Loucy (cell line): ENCODE data around the gene AP2B1.

Source experiments
- H2AFZ ChIP-seq: fragments of 200-600 bp; sonication (generic); 2 replicates; pipeline ENCODE4 v1.6.0; 2016; ENCODE audit warnings: antibody characterized with exemption, mild to moderate bottlenecking, low read length, moderate library complexity
- H3F3A ChIP-seq: fragments of 200-600 bp; 2 replicates; pipeline ENCODE4 v1.6.0; 2016; ENCODE audit warnings: antibody characterized with exemption, low read depth, mild to moderate bottlenecking
- H3K27me3 ChIP-seq: fragments of 200-600 bp; sonication (generic); 2 replicates; pipeline ENCODE4 v1.6.1; 2014; ENCODE audit warnings: low read length, mild to moderate bottlenecking; ENCODE audit not compliant: insufficient read depth, poor library complexity, severe bottlenecking
- H3K36me3 ChIP-seq: fragments of 200-600 bp; sonication (generic); 2 replicates; pipeline ENCODE4 v1.6.1; 2016; ENCODE audit warnings: low read length; ENCODE audit not compliant: insufficient read depth
- H3K4me1 ChIP-seq: fragments of 200-600 bp; sonication (generic); 2 replicates; pipeline ENCODE4 v1.5.1; 2014; ENCODE audit warnings: low read length, mild to moderate bottlenecking; ENCODE audit not compliant: insufficient read depth, poor library complexity, severe bottlenecking
- H3K4me2 ChIP-seq: fragments of 200-600 bp; sonication (generic); 2 replicates; pipeline ENCODE4 v1.6.0; 2014; ENCODE audit warnings: antibody characterized with exemption, low read length, low read depth, mild to moderate bottlenecking; ENCODE audit not compliant: poor library complexity, severe bottlenecking
- H3K4me3 ChIP-seq: fragments of 200-600 bp; sonication (generic); 2 replicates; pipeline ENCODE4 v1.5.1; 2014; ENCODE audit warnings: low read length, mild to moderate bottlenecking, mixed read lengths; ENCODE audit not compliant: poor library complexity, severe bottlenecking
- H3K79me2 ChIP-seq: fragments of 200-600 bp; sonication (generic); 2 replicates; pipeline ENCODE4 v1.6.1; 2014; ENCODE audit warnings: low read length; ENCODE audit not compliant: insufficient read depth
- H3K9ac ChIP-seq: fragments of 200-600 bp; sonication (generic); 2 replicates; pipeline ENCODE4 v1.6.0; 2014; ENCODE audit warnings: mild to moderate bottlenecking, low read depth, low read length, moderate library complexity; ENCODE audit not compliant: poor library complexity, severe bottlenecking
- H3K9me2 ChIP-seq: fragments of 200-600 bp; sonication (generic); replicated peaks from 2 replicates; pipeline ENCODE4 v1.6.1; 2016; ENCODE audit warnings: low read depth, low read length, mixed read lengths
- H3K9me3 ChIP-seq: fragments of 200-600 bp; sonication (generic); 2 replicates; pipeline ENCODE4 v1.6.1; 2014; ENCODE audit warnings: mild to moderate bottlenecking, antibody characterized with exemption, low read length, low read depth; ENCODE audit not compliant: insufficient read depth
- H4K20me1 ChIP-seq: fragments of 200-600 bp; sonication (generic); 2 replicates; pipeline ENCODE4 v1.6.0; 2014; ENCODE audit warnings: antibody characterized with exemption, low read length, mild to moderate bottlenecking; ENCODE audit not compliant: insufficient read depth, poor library complexity, severe bottlenecking
- CTCF ChIP-seq: fragments of 200-600 bp; sonication (generic); conservative IDR thresholded peaks from 2 replicates; pipeline ENCODE4 v1.5.1; 2014; ENCODE audit warnings: mild to moderate bottlenecking, antibody characterized with exemption, low read length
- EZH2phosphoT487 ChIP-seq: fragments of 200-600 bp; IDR thresholded peaks from 2 replicates; pipeline ENCODE4 v1.6.1; 2018; ENCODE audit warnings: antibody characterized with exemption, mild to moderate bottlenecking, moderate library complexity, borderline replicate concordance

The AP2B1 gene

DNA sequence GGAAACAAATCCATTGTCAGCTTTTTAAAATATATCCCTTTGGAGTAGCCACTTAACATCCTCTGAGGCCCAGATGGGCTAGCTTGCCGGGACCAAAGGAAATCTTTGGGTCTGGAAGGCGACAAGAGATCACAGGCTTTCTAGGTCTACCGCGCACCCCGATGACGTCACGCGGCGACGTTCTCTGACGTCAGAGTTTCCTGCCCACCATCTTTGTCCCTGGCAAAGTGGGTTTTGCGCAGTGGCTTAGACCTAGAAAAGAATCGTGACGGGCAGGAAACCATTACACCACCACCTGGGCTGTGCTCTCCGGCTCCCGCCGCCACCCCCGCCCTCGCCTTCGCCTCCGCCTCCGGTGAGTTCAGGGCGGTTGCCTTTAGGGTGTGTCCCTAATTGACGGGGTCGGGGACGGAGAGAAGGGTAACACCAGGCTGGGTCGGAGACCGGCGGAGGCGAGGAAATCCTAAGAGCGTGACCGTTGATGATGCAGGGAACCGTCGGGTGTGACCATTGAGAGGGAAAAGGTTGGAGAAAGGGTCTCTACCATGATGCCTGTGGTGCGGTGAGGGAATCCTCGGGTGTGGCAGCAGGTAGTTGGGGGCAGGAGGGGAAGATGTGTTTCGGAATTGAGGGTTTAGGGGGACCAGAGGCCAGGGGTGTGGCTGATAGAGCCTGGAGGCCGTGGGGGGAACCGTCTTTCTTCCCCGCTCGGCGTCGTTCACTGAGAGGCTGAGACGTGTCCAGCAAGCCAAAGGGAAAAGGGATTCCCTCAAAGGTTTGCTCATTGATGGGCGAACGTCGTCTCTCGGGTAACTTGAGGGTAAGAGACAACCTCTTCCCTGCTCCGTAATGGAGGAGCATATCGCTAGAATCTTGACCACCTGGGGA lies at the start of gene AP2B1:
Gene AP2B1 (plus strand): TSS at position 249 of the 888 bp plus-strand sequence. CDS start 6,709 bp downstream, outside the sequence.
- Histone ChIP-seq H3K9ac (peak within 1 kb of the TSS; percentile 86), H2AFZ (peak within 1 kb of the TSS; percentile 94), H4K20me1 (peaks cover 28% of the 10 kb centered on the region), H3K9me3 (no peaks in the 10 kb centered on the region), H3F3A (no peaks in the 10 kb centered on the region), H3K9me2 (no peaks in the 10 kb centered on the region), H3K4me1 (peaks cover 31% of the 10 kb centered on the region), H3K4me3 (peak within 1 kb of the TSS; percentile 94), H3K27me3 (peaks cover 5% of the 10 kb centered on the region), H3K36me3 (no peaks in the 10 kb centered on the region), H3K4me2 (peak within 1 kb of the TSS; percentile 69), H3K79me2 (peaks cover 48% of the 10 kb centered on the region)
- TF ChIP-seq EZH2phosphoT487 (no peak), CTCF (no peak)

GRCh38 chr17:35537601-35538141 lies 49.5 kb upstream of the AP2B1 start, which contains the start of gene SLFN12L:
Gene SLFN12L (minus strand): TSS chr17:35537678. CDS start chr17:35522364, 15,314 bp downstream.
- Histone ChIP-seq H4K20me1 (no peaks in the 10 kb centered on the region), H3K4me3 (no peak within 1 kb of the TSS), H3K27me3 (no peaks in the 10 kb centered on the region), H3K4me2 (no peak within 1 kb of the TSS), H3K9me3 (no peaks in the 10 kb centered on the region), H3K9ac (no peak within 1 kb of the TSS), H3K4me1 (peaks cover 30% of the 10 kb centered on the region), H2AFZ (peak within 1 kb of the TSS; percentile 18; the same call in 1 of the 2 replicates), H3F3A (peaks cover 3% of the 10 kb centered on the region; the same call in 1 of the 2 replicates), H3K79me2 (no peaks in the 10 kb centered on the region), H3K36me3 (no peaks in the 10 kb centered on the region), H3K9me2 (no peaks in the 10 kb centered on the region)
- TF ChIP-seq CTCF: no peak
- no peak for TF ChIP-seq EZH2phosphoT487

GRCh38 chr17:35539659-35540026 lies 47.5 kb upstream of the AP2B1 start:
- no peak for TF ChIP-seq EZH2phosphoT487
- Histone ChIP-seq H3K4me2 (peak overlapping the region; percentile 65), H3K4me1 (peaks cover 45% of the 10 kb centered on the region), H3K27me3 (no peaks in the 10 kb centered on the region), H3K9me2 (no peaks in the 10 kb centered on the region), H4K20me1 (no peaks in the 10 kb centered on the region), H3K9ac (no peak overlapping the region), H3K4me3 (peak overlapping the region; percentile 27), H3K79me2 (no peaks in the 10 kb centered on the region), H2AFZ (peak overlapping the region; percentile 79), H3K36me3 (no peaks in the 10 kb centered on the region), H3K9me3 (no peaks in the 10 kb centered on the region), H3F3A (peaks cover 11% of the 10 kb centered on the region; the same call in 1 of the 2 replicates)
